A673 (cell line): ENCODE results near the gene CLNS1A. TPM values are rescaled to one million over a fixed set of nuclear protein-coding genes. Genes with fewer than 3 reads are reported as not detected.
"Not testable (repeated sequence)": the region's sequence is repeated elsewhere in the genome, so short reads cannot be mapped to it uniquely, and the experiment has no call there.

Experiments used
- BruUV-seq: library from RNA; stranded (reverse); fragments of 400-500 nt; replicated peaks from 2 replicates; lab custom pipeline; 2021; lab: Mats Ljungman, UMichigan
- CTCF ChIA-PET: fragments of 300-600 bp; sonication (Branson Sonifier 250); formaldehyde crosslinking; loops from one replicate; lab custom pipeline; 2022; ENCODE audit warnings: antibody characterized with exemption; lab: Charles Lee
- POLR2A ChIA-PET: fragments of 300-600 bp; sonication (Branson Sonifier 250); formaldehyde crosslinking; loops from one replicate; lab custom pipeline; 2022; ENCODE audit warnings: antibody characterized with exemption; ENCODE audit not compliant: low non-redundant PET; lab: Charles Lee
- DNase-seq: peaks from one replicate; pipeline ENCODE4 v3.0.0-alpha.2; 2015; ENCODE audit warnings: low spot score
- H3K27ac ChIP-seq: fragments of 200-600 bp; sonication (generic); 2 replicates; pipeline ENCODE4 v1.5.1; 2016; ENCODE audit warnings: mixed run types, low read depth, mild to moderate bottlenecking, mixed read lengths, antibody characterized with exemption, low read length; ENCODE audit not compliant: poor library complexity, severe bottlenecking
- H3K27me3 ChIP-seq: fragments of 200-600 bp; sonication (generic); replicated peaks from 2 replicates; pipeline ENCODE4 v1.6.1; 2017; ENCODE audit warnings: mixed run types, low read depth, mild to moderate bottlenecking, mixed read lengths, antibody characterized with exemption, low read length; ENCODE audit not compliant: insufficient read depth, poor library complexity
- H3K36me3 ChIP-seq: fragments of 200-600 bp; sonication (generic); 2 replicates; pipeline ENCODE4 v1.6.1; 2016; ENCODE audit warnings: mixed run types, mild to moderate bottlenecking, mixed read lengths, antibody characterized with exemption, low read length; ENCODE audit not compliant: insufficient read depth, poor library complexity, severe bottlenecking
- H3K4me1 ChIP-seq: fragments of 200-600 bp; sonication (generic); 2 replicates; pipeline ENCODE4 v1.6.1; 2017; ENCODE audit warnings: mixed run types, mild to moderate bottlenecking, mixed read lengths, antibody characterized with exemption, low read length; ENCODE audit not compliant: insufficient read depth, poor library complexity, severe bottlenecking
- H3K4me3 ChIP-seq: fragments of 200-600 bp; sonication (generic); 2 replicates; pipeline ENCODE4 v1.5.1; 2016; ENCODE audit warnings: low read depth, mixed run types, mild to moderate bottlenecking, mixed read lengths, low read length; ENCODE audit not compliant: poor library complexity, severe bottlenecking
- H3K9me3 ChIP-seq: fragments of 200-600 bp; sonication (generic); 2 replicates; pipeline ENCODE4 v1.6.1; 2016; ENCODE audit warnings: mixed run types, low read depth, mild to moderate bottlenecking, mixed read lengths, antibody characterized with exemption, low read length; ENCODE audit not compliant: poor library complexity, severe bottlenecking
- CTCF ChIP-seq: fragments of 300-800, 200-600 bp; sonication (generic); conservative IDR thresholded peaks from 2 replicates; pipeline ENCODE4 v1.5.1; 2017; ENCODE audit warnings: low read depth, mild to moderate bottlenecking, antibody characterized with exemption, low read length, moderate library complexity, mixed read lengths
- EZH2 ChIP-seq: fragments of 200-600 bp; sonication (generic); IDR thresholded peaks from 2 replicates; pipeline ENCODE4 v1.6.1; 2017; ENCODE audit warnings: borderline replicate concordance, low read depth, mild to moderate bottlenecking, mixed read lengths, antibody characterized with exemption, low read length; ENCODE audit not compliant: poor library complexity, severe bottlenecking
- intact Hi-C: fragments of 100-400 bp; cut with micrococcal nuclease; formaldehyde crosslinking; loops from one replicate; pipeline ENCODE4 v1.10.0; 2022; ENCODE audit not compliant: unreplicated experiment
- total RNA-seq: library from RNA; stranded (reverse); gene quantifications from 2 replicates; pipeline ENCODE4 v1.2.3, GENCODE V29; 2021

Gene CLNS1A
- total RNA-seq, 1 experiment from 2014 or later, result 198 TPM

DNA sequence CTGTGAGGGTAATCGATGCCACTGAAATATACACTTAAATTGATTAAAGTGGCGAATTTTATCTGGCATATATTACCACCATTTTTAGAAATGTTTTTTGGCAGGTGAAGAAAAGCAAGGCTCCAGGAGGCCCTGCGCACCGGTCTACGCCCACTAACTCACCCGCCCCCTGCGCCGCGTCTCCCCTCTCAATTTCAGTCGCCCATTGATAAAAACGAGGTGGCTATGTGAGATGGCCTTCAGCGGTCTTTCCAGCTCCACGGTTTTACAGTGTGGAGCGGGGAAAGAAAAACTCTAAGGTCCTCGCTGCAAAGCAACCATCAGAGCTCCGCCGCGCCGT lies 48.4 kb downstream of the CLNS1A start:
- ChIA-PET POLR2A (no interaction called here), CTCF (no interaction called here)
- intact Hi-C loops, result no loop called here

DNA sequence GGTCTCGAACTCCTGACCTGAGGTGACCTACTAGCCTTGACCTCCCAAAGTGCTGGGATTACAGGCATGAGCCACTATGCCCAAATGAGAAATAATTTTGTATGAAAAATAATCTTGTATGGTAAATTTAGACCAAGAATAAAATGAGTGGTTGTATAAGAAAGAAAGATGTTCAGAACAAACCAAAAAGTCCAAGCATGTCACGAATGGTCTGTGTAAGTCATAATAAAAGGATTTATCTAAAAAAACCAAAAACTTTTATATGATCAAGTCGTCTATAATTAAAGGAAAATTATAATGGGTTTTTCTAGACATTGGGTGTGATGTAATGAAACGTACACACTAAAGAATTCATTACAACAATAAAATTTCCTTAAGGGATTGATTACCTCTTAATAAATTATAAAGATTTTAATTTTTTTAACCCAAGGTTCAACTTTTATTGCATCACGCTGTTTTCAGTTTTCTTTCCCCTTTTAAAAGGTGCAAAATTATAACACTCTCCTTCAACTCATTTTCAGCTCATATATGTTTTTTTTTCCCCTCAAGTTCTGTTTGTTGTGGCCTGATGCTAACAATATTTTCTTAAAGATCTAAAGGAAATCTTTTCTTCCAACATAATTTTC lies 56.8 kb downstream of the CLNS1A start:
- TF ChIP-seq EZH2, result no peak
- TF ChIP-seq CTCF, result no peak
- Histone ChIP-seq H3K36me3 (no peaks in the 10 kb centered on the region), H3K4me3 (no peak overlapping the region), H3K27ac (no peak overlapping the region), H3K27me3 (no peaks in the 10 kb centered on the region), H3K9me3 (peaks cover 40% of the 10 kb centered on the region), H3K4me1 (no peaks in the 10 kb centered on the region)
- ChIA-PET POLR2A (no interaction called here), CTCF (no interaction called here)
- no TSS peak for BruUV-seq
- intact Hi-C loops, result no loop called here
- DNase-seq, result peak; percentile 53

More for the DNA sequence above, 48.4 kb downstream of the CLNS1A start:
- TF ChIP-seq CTCF (no peak), EZH2 (no peak)
- no peaks in the 10 kb centered on the region for H3K9me3 ChIP-seq
- H3K4me1 ChIP-seq, result peaks cover 15% of the 10 kb centered on the region
- H3K27me3 ChIP-seq, result no peaks in the 10 kb centered on the region
- H3K4me3 ChIP-seq, result peak overlapping the region; percentile 70
- BruUV-seq, result no TSS peak
- no peaks in the 10 kb centered on the region for H3K36me3 ChIP-seq
- no peak for DNase-seq
- H3K27ac ChIP-seq, result peak overlapping the region; percentile 67

DNA sequence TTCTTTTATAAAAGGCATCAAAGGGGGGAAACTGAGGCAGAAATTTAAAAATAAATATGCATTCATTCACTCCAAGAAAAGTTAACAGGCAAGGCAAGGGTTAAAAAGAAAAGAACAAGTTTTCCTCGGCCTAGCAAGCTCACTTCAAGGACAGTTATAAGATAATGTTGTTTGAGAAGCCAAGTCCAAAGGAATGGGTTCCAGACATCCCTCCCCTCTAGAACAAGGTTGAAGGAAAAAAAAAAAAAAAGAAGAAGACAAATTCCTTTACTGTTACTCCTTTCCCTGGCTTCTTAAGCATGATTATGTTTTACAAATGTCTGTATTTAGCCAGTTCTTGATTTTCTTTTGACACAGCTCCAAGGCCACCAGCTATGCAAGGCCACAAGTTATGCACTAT lies 62.2 kb downstream of the CLNS1A start:
- H3K27ac ChIP-seq, intact Hi-C loops, POLR2A ChIA-PET, H3K36me3 ChIP-seq, DNase-seq, H3K4me3 ChIP-seq, H3K4me1 ChIP-seq, BruUV-seq, H3K27me3 ChIP-seq: not testable (repeated sequence)
- H3K9me3 ChIP-seq, result peaks cover 11% of the 10 kb centered on the region
- CTCF ChIA-PET, result interaction anchor here (0.6 kb wide), 1 partner anchor 102 kb away, joined by 7 read pairs; no protein-coding TSS in a partner anchor

GRCh38 chr11:77570896-77571295 lies 66.7 kb downstream of the CLNS1A start:
- DNase-seq, H3K27ac ChIP-seq, POLR2A ChIA-PET, intact Hi-C loops, CTCF ChIA-PET, H3K4me3 ChIP-seq, H3K9me3 ChIP-seq, H3K27me3 ChIP-seq, H3K36me3 ChIP-seq, BruUV-seq, H3K4me1 ChIP-seq: not testable (repeated sequence)
